HEK293 (cell line): Measurements from ENCODE around the gene CAMK1G.

Experiments
- FEZF1 ChIP-seq: fragments of 450-650 bp; formaldehyde crosslinking; IDR thresholded peaks from 2 replicates; pipeline ENCODE4 v1.5.1; 2016; ENCODE audit warnings: missing biosample characterization, missing genetic modification characterization
- KLF16 ChIP-seq: fragments of 450-650 bp; formaldehyde crosslinking; IDR thresholded peaks from 2 replicates; pipeline ENCODE4 v1.5.1; 2017; ENCODE audit warnings: missing biosample characterization, missing genetic modification characterization
- MYNN ChIP-seq: fragments of 450-650 bp; formaldehyde crosslinking; IDR thresholded peaks from 2 replicates; pipeline ENCODE4 v1.5.1; 2016; ENCODE audit warnings: missing biosample characterization, missing genetic modification characterization, borderline replicate concordance
- REPIN1 ChIP-seq: fragments of 450-650 bp; formaldehyde crosslinking; IDR thresholded peaks from 2 replicates; pipeline ENCODE4 v1.5.1; 2017; ENCODE audit warnings: missing biosample characterization, missing genetic modification characterization, low read depth
- YY1 ChIP-seq: fragments of 450-650 bp; formaldehyde crosslinking; IDR thresholded peaks from 2 replicates; pipeline ENCODE4 v1.5.1; 2018; ENCODE audit warnings: missing biosample characterization, missing genetic modification characterization
- ZNF488 ChIP-seq: fragments of 450-650 bp; formaldehyde crosslinking; IDR thresholded peaks from 2 replicates; pipeline ENCODE4 v1.5.1; 2016; ENCODE audit warnings: missing biosample characterization, missing genetic modification characterization
- ZNF518A ChIP-seq: fragments of 450-650 bp; formaldehyde crosslinking; conservative IDR thresholded peaks from 2 replicates; pipeline ENCODE4 v1.5.1; 2016; ENCODE audit warnings: low read depth, missing biosample characterization, missing genetic modification characterization
- ZNF600 ChIP-seq: fragments of 450-650 bp; formaldehyde crosslinking; IDR thresholded peaks from 2 replicates; pipeline ENCODE4 v1.5.1; 2016; ENCODE audit warnings: missing biosample characterization, missing genetic modification characterization
- ZNF645 ChIP-seq: fragments of 450-650 bp; formaldehyde crosslinking; IDR thresholded peaks from 2 replicates; pipeline ENCODE4; 2016; ENCODE audit warnings: missing biosample characterization, missing genetic modification characterization
- ZNF747 ChIP-seq: fragments of 450-650 bp; formaldehyde crosslinking; IDR thresholded peaks from 2 replicates; pipeline ENCODE4 v1.5.1; 2016; ENCODE audit warnings: missing biosample characterization, missing genetic modification characterization
- TF ChIP-seq, protein P1 (sequence below): fragments of 450-650 bp; formaldehyde crosslinking; IDR thresholded peaks from 2 replicates; pipeline ENCODE4 v1.5.1; 2016; ENCODE audit warnings: missing biosample characterization, missing genetic modification characterization
- TF ChIP-seq, protein P2 (sequence below): fragments of 450-650 bp; IDR thresholded peaks from 2 replicates; pipeline ENCODE4 v1.5.1; 2018; ENCODE audit warnings: missing biosample characterization, mild to moderate bottlenecking, missing genetic modification characterization
- TF ChIP-seq, protein P3 (sequence below): fragments of 450-650 bp; formaldehyde crosslinking; IDR thresholded peaks from 2 replicates; pipeline ENCODE4 v1.5.1; 2016; ENCODE audit warnings: missing biosample characterization, missing genetic modification characterization
- TF ChIP-seq, protein P4 (sequence below): fragments of 450-650 bp; formaldehyde crosslinking; IDR thresholded peaks from 2 replicates; pipeline ENCODE4 v1.5.1; 2016; ENCODE audit warnings: missing biosample characterization, missing genetic modification characterization

DNA sequence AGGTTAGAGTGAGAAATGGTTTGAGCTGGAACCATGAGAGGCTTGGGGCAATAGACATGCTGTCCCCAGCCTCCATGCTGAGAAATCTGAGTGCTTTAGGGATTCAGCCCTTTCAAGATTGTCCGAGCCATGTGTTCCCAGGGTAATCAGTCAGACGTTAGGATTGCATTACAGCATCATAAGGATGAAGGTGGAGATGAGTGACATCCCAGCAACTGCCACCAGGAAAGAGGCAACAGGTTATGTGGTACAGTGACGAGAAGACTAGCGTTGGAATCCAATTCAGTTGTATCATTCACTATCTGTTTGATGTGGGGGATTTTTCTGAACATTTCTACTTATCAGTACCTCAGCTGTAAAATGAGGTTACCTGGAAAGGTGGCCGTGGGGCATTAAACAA is 1.7 kb downstream of the CAMK1G start:
- TF ChIP-seq, protein P1, sequence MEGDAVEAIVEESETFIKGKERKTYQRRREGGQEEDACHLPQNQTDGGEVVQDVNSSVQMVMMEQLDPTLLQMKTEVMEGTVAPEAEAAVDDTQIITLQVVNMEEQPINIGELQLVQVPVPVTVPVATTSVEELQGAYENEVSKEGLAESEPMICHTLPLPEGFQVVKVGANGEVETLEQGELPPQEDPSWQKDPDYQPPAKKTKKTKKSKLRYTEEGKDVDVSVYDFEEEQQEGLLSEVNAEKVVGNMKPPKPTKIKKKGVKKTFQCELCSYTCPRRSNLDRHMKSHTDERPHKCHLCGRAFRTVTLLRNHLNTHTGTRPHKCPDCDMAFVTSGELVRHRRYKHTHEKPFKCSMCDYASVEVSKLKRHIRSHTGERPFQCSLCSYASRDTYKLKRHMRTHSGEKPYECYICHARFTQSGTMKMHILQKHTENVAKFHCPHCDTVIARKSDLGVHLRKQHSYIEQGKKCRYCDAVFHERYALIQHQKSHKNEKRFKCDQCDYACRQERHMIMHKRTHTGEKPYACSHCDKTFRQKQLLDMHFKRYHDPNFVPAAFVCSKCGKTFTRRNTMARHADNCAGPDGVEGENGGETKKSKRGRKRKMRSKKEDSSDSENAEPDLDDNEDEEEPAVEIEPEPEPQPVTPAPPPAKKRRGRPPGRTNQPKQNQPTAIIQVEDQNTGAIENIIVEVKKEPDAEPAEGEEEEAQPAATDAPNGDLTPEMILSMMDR (tag by site-specific recombination), result no peak
- no peak for TF ChIP-seq ZNF488 (tag by site-specific recombination)
- no peak for TF ChIP-seq KLF16
- TF ChIP-seq, protein P2, sequence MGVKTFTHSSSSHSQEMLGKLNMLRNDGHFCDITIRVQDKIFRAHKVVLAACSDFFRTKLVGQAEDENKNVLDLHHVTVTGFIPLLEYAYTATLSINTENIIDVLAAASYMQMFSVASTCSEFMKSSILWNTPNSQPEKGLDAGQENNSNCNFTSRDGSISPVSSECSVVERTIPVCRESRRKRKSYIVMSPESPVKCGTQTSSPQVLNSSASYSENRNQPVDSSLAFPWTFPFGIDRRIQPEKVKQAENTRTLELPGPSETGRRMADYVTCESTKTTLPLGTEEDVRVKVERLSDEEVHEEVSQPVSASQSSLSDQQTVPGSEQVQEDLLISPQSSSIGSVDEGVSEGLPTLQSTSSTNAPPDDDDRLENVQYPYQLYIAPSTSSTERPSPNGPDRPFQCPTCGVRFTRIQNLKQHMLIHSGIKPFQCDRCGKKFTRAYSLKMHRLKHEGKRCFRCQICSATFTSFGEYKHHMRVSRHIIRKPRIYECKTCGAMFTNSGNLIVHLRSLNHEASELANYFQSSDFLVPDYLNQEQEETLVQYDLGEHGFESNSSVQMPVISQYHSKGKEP (tag by site-specific recombination), result no peak
- no peak for TF ChIP-seq ZNF645 (tag by site-specific recombination)
- TF ChIP-seq, protein P3, sequence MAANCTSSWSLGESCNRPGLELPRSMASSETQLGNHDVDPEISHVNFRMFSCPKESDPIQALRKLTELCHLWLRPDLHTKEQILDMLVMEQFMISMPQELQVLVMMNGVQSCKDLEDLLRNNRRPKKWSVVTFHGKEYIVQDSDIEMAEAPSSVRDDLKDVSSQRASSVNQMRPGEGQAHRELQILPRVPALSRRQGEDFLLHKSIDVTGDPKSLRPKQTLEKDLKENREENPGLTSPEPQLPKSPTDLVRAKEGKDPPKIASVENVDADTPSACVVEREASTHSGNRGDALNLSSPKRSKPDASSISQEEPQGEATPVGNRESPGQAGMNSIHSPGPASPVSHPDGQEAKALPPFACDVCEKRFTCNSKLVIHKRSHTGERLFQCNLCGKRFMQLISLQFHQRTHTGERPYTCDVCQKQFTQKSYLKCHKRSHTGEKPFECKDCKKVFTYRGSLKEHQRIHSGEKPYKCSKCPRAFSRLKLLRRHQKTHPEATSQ (tag by site-specific recombination), result no peak
- TF ChIP-seq, protein P4, sequence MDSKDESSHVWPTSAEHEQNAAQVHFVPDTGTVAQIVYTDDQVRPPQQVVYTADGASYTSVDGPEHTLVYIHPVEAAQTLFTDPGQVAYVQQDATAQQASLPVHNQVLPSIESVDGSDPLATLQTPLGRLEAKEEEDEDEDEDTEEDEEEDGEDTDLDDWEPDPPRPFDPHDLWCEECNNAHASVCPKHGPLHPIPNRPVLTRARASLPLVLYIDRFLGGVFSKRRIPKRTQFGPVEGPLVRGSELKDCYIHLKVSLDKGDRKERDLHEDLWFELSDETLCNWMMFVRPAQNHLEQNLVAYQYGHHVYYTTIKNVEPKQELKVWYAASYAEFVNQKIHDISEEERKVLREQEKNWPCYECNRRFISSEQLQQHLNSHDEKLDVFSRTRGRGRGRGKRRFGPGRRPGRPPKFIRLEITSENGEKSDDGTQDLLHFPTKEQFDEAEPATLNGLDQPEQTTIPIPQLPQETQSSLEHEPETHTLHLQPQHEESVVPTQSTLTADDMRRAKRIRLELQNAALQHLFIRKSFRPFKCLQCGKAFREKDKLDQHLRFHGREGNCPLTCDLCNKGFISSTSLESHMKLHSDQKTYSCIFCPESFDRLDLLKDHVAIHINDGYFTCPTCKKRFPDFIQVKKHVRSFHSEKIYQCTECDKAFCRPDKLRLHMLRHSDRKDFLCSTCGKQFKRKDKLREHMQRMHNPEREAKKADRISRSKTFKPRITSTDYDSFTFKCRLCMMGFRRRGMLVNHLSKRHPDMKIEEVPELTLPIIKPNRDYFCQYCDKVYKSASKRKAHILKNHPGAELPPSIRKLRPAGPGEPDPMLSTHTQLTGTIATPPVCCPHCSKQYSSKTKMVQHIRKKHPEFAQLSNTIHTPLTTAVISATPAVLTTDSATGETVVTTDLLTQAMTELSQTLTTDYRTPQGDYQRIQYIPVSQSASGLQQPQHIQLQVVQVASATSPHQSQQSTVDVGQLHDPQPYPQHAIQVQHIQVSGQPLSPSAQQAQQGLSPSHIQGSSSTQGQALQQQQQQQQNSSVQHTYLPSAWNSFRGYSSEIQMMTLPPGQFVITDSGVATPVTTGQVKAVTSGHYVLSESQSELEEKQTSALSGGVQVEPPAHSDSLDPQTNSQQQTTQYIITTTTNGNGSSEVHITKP (tag by site-specific recombination), result no peak
- TF ChIP-seq FEZF1, result no peak
- no peak for TF ChIP-seq MYNN (tag by site-specific recombination)
- TF ChIP-seq REPIN1 (tag by site-specific recombination), result no peak
- TF ChIP-seq ZNF600 (tag by site-specific recombination), result no peak
- TF ChIP-seq ZNF518A (tag by site-specific recombination), result no peak
- TF ChIP-seq ZNF747 (tag by site-specific recombination), result no peak
- no peak for TF ChIP-seq YY1
